NCI-H524 treated with DMSO at 0.1 percent for 48 hours (cell line): ENCODE results near the gene MYH7B.

Source experiments
- DNase-seq: peaks from one replicate; lab custom pipeline; 2025; lab: John Stamatoyannopoulos, UW

Gene MYH7B

DNA sequence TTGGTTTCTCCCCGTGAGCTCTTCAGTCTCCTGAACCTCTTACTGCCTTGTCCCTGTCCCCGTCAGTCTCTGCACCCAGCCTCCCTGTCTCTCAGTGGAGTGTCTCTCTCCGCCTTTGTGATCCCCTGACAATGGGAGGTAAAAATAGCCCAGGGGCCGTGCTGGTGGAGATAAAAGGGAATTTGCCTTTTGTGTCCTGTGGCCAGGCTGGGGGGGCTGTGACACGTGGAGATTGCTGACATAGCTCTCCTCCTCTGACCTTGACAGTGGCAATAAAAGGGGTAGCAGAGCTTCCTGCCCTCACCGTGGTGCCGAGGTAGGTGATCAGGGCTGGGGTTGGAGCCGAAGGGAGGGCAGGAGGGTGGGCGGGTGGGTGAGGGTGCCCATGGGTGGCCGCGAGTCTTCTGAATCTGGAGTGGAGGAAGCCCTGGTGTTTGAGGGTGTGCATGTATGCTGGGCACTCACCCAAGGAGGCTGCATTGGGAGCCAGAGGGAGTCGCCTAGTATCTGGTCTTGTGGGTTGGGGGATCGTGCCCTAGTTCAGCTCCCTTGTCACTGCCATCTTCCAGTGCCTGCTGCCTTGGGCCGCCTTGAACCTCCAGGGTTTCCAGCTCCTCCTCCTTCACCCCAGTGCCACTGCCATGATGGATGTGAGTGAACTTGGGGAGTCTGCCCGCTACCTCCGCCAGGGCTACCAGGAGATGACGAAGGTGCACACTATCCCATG, 21.9 kb downstream of the MYH7B start:
- DNase-seq = no peak

DNA sequence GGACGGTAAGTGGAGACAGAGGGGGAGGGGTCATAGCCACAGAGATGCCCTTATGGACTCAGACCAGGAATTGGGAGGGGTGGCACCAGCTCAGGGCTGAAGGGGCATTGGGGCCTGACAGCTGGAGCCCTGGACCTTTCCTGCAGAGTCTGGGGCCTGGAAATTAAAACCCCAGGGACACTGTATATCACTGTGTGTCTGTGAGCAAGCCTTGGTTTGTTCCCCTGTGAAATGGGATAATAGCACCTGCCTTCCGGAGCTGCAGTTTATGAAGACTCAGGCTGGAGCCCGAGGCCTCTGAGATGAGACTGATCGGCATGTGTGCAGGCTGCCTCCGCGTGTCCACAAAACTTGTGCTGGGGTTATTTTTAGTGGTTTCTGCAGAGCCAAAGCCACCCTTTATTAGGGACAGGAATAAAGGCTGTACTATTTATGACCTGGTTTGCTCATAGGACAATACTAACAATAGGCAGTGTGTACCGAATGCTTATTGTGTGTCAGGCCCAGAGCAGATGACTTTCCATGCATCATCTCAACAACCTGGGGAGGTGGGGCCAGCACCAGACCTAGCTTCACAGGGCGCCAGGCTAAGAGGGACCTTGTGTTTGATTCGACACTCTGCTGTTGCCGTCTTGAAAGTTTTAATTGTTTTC, 22.6 kb downstream of the MYH7B start:
- no peak for DNase-seq

DNA sequence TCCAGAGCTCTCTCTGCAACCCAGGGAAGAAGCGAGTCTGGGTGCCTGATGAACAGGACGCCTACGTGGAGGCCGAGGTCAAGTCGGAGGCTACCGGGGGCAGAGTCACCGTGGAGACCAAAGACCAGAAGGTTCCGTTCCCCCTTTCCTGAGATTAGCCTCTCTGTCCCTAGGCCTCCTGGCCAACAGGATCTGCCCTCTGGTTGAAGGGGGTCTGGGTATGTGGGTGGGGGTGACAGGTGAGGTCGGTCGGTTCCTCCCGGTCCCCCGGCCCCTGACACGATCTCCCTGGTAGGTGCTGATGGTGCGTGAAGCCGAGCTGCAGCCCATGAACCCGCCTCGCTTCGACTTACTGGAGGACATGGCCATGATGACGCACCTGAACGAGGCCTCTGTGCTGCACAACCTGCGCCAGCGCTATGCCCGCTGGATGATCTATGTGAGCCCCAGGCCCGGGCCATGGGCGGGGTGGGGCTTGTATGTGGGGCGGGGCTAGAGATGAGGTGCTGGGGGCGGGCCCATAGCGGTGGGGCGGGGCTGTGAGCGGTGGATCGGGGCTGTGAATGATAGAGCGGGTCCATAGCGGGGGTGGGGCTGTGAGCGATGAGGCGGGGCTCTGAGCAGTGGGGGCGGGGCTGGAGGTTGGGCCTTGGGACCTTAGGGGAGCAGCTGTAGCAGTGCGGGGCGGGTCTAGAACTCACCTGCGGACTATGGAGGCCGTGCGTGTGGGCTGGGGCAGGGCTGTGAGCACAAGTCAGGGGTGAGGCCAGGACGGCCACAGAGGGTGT, 23.9 kb downstream of the MYH7B start:
- DNase-seq = no peak

DNA sequence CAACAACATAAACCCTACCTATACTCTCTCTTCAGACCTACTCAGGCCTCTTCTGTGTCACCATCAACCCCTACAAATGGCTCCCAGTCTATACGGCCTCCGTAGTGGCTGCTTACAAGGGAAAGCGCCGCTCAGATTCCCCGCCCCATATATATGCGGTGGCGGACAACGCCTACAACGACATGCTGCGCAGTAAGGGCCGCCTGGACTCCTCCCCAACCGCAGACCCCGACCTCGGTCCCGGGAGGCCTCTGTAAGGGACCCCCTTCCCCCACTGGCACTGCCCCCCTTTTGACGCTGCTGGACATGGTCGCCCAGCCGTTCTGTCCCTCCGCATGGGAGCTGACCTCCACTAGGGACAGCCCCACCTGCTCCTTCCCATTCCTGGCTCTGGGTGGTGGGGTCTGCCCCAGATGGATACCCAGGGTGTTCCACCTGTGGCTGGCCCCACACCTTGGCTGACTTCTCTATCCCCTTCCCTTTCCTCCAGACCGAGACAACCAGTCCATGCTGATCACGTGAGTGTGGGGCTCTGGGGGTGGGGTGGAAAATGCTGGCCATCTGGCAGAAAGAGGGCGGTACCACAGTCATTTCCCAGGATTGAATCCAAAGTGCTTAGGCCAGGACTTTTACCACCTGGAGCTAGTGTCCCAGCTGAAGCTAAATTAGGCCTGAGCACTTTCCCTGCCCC, 25.0 kb downstream of the MYH7B start:
- peak; percentile 93 for DNase-seq

DNA sequence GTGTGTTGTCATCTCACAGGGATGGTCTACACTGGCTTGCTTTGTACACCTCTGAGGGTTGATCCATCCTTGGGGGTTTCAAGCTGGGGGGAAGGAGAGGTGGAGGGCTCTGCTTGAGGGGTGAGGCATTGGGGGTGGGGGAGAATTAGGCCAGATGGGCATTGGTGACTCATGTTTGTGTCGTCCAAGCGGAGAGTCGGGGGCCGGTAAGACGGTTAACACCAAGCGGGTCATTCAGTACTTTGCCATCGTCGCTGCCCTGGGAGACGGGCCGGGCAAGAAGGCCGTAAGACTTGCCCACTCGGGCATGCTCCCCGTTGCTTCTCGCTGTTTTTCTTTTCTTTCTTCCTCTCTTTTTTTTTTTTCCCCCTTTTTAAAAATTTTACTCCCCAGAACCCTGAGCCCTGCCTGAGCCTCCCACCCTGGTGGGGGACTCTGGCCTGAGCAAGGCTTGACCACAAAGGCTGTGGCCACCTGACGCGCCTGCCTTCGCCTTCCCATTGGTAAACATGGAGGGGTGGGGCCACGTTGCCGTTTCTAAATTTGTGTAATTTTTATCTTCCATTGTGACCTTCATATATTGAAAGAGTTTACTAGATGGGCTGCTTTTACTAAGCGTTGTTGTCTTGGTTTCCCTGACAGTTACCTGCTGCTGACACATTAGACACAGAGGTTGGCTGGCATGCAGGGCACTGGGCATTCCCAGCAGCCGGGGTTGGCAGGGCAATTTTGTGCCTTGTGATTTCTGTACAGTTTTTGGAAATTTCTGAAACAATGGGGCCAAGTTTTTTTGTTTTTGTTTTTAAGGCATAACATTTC, 26.8 kb downstream of the MYH7B start:
- no peak for DNase-seq

DNA sequence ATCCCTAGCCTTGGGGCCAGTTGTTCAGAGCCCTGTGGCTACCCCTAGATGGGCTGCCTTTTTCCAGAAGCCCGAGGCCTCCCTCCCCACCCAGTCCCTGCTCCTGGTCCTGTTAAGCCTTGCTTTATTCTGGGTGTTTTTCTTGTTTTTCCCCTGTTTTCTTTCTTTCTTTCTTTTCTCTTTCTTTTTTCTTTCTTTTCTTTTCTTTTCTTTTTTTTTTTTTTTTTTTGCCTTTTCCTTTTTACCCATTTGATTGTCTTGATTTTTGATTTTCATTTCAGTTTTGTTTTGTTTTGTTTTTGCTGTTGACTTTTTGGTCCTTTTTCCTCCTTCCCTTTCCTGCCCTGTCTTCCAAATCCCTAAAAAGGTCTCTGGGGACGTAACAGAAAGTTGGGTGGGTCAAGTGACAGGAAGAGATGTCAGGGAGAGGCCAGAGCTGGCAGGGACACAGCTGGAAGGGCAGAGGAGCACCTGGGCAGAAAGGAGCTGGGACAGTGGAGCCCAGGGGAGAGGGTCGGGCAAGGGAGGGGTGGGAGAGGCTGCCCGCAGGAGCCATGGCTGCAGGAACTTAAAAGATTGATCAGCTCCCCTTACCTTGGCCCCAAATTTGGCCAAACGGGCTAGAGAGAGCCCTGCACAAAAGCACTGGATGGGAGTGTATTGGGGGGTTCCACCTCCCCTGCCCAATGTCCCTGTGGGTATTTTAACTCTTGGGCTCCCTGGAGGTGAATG, 27.6 kb downstream of the MYH7B start:
- no peak for DNase-seq

DNA sequence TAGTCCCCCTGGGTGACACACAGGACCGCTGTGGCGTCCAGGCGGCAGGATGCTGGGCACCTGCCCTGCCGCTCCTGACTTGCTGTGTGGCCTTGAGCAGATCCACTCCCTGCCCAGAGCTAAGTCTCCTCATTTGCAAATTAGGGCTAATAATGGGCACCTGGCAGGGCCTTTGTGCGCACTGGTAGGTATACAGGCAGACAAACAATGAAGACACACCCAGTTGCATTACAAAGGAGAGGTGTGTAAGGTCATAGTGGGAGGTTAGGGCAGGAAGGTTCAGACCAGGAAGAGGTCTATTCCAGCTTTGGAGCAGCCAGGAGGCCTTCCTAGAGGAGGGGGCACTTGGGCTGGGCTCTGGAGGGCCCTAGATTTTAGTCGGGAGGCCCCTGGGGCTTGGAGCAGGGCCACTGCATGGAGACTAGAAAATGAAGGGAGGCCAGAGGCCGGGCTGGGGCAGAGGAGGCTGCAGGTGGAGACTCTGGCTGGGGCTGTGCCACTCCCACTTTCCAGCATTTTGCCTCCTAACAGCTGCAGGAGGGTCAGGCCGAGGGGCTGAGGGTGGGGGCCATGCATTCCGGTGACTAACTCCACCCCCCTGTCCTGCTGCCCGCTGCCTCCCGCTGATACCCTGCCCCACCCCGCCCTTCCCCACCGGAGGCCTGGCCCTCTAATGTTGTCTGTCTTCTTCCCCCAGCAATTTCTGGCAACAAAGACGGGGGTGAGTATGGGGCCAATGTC, 28.5 kb downstream of the MYH7B start:
- DNase-seq = no peak

DNA sequence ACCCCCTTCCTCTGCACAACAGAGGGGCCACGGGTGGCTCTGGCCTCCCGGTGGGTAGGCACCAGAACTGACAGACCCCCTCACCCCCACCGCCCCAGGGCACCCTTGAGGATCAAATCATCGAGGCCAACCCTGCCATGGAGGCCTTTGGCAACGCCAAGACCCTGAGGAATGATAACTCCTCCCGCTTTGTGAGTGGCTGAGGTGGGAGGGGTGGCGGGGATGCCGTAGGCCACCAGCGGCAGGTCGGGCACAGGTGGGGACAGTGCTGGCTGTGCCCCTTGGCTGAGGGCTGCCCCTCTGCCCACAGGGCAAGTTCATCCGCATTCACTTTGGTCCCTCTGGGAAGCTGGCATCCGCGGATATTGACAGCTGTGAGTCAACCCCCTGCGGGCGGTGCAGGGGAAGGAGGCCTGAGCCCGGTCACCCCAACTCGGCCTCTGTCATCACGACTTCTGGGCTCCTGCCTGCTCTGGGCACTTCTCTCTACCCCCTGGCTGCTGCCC, 29.1 kb downstream of the MYH7B start:
- DNase-seq = no peak

DNA sequence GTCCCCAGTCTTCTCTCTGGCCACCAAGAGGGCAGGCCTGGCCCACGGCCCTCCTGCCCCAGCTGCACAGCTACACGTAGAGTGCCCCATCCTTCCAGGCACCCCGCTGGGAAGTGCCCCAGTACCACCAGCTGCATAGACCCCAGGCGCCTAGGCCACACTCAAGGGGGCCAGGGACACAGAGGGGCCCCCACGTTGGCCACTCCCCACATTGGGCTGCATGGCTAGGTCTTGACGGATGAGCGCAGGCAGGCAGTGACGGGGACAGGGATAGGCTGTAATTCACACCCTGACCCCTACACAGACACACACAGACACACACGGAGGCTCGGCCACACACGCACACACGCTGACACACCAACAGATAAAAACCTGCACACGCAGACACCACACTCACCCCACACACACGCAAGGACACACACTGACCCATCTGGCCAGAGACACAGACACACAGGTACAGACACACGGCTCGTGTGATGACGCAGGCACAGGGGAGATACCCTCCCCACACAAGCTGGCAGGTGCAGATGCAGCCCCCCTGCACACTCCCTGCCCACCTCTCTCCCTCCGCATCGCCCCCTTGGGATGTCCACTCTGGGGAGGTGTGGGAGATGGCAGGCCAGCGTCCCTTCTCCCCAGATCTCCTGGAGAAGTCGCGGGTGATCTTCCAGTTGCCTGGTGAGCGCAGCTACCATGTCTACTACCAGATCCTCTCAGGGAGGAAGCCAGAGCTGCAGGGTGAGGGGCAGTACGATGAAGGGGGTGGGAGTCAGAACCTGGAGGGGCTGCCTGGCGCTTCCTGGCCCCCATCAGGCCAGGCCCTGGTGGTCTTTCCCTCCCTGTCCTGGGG, 30.0 kb downstream of the MYH7B start:
- no peak for DNase-seq

DNA sequence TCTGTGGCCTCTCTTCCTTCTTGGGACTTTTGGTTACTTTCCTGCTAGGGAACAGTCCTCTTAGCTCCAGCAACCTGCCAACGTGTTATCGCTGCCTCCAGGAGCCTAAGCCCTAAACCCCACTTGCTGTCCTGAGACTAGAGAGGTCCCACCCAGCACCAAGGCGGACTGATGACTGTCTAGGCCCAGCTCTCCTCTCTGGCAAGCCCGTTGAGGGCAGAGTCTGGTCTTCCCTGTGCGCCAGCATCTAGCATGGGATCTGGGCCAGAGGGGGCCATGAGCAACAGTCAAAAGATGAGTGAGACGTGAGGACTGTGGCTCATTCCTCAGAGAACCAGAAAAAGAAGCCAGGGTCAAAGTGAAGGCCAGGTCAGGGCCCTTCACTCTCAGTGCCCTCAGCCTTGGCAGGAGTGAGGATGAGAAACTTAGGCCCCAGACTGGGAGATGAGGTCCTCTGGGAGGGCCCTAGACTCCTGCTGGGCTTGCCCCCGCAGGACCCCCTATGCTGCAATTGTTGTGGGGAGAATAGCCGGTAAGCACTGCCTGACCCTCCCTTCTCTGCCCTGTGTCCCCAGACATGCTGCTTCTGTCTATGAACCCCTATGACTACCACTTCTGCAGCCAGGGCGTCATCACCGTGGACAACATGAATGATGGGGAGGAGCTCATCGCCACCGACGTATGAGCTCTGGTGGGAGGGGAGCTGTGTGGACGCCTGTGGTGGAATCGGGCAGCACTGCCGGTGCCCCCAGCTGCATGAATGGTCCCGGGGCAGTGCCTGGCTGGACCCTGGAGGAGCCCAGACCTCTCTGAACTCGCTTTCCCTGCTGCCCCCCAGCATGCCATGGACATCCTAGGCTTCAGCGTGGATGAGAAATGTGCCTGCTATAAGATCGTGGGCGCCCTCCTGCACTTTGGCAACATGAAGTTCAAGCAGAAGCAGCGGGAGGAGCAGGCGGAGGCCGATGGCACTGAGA, 30.9 kb downstream of the MYH7B start:
- DNase-seq = no peak

DNA sequence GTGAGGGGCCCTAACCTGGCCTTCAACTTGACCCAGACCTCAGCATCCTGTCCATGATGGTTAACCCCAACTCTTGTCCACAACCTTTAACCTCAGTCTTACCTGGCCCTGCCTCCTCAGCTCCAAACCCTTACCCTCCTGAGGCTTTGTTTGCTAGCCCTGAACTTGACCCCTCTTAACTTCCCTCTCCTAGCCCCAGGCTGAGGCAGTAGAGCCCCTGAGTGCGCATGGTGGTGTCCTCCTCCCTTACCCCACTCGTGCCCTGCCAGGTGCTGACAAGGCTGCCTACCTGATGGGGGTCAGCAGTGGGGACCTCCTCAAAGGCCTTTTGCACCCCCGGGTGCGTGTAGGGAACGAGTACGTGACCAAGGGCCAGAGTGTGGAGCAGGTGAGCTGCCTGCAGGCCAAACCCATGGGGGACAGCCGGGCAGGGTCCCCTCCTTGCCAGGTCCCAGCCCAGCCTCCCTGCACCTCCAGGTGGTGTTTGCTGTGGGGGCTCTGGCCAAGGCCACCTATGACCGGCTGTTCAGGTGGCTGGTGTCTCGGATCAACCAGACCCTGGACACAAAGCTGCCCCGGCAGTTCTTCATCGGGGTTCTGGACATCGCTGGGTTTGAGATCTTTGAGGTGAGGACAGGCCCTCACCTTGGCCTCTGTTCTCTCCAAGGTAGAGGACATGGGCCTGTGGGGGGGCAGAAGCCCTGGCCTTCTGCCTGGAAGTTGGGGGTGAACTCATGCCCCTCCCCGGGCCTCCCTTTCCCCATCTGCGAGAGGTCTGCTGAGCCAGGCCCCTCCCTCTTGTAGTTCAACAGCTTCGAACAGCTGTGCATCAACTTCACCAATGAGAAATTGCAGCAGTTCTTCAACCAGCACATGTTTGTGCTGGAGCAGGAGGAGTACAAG, 31.9 kb downstream of the MYH7B start:
- no peak for DNase-seq

DNA sequence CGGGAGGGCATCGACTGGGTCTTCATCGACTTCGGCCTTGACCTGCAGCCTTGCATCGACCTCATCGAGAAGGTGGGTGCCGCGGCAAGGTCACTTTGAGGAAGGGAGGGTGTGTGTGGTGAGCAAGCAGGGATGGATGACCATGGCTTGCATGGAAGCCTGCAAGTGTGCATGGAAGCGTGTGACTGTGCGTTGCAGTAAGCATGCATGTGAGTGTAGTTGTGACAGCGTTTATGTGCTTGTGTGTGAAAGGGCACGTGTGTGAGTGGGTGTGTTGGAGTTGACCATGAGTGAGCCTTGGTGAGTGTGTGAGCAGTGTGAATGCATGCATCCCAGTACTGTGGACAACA, 32.5 kb downstream of the MYH7B start:
- DNase-seq = no peak

DNA sequence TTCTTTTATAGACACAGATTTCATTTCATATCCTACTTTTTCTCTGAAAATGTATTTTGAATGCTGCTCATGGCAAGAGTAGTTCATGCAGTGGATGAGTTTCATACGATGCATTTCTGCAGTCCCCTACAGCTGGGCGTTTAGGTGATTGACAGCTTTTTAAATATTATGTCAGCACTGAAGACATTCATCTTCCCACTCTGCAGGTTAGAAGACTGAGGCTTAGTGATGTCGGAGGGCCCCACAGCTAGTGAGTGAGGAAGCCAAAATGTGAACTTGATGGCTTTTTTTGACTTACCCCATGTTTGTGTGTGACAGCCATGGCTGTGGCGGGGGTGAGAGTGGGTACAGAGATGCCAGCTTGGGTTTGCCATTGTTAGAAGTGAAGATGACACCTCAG, 33.5 kb downstream of the MYH7B start:
- no peak for DNase-seq

DNA sequence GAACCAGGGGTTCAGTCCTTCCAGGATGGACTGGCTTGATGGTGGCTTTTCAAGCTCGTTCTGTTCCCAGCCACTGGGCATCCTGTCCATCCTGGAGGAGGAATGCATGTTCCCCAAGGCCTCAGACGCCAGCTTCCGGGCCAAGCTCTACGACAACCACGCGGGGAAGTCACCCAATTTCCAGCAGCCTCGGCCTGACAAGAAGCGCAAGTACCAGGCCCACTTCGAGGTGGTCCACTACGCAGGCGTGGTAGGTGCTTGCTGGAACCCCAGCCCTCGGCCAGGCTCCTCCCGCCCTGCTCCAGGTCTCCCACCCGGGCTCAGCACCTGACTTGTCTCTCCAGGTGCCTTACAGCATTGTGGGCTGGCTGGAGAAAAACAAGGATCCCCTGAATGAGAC, 34.0 kb downstream of the MYH7B start:
- no peak for DNase-seq

DNA sequence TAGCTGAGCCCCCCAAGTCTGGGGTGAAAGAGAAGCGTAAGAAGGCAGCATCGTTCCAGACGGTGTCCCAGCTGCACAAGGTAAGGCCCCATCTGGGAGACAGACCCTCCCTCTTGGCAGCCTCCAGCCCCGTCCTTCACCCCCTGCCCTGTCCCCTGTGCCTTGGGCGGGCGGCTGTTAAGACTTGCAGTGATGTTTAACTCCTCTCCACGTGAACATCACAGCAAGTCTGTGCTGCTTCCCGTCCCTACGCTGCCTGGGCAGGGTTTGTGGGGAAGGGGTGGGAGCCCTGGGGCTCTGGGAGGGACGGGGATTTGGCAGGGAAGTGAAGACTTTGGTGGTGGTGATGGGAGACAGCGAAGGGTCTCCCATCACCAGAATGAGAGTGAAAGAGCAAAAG, 34.6 kb downstream of the MYH7B start:
- DNase-seq = no peak

DNA sequence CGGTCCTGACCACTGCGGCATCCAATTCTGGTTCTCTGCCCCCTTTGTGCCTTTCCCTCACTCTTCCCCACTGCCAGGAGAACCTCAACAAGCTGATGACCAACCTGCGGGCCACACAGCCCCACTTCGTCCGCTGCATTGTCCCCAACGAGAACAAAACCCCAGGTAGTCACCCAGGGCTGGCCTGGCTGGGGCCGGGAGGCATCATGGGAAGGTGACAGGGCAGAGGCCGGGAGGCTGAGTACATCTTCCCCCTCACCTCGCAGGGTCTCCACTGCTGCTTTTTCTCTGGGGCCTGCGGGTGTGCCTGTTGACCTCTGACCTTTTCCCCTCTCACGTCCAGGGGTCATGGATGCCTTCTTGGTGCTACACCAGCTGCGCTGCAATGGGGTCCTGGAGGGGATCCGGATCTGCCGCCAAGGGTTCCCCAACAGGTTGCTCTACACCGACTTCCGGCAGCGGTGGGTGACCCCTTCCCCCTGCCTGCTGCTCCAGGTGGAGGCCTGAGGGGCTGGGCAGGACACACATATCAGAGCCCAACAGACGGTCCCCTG, 35.1 kb downstream of the MYH7B start:
- DNase-seq = no peak
